BE2C (cell line): ENCODE data around the gene GDF3.
A peak's percentile ranks its signal among the peaks of the same experiment; 100 is the strongest.
"Not testable (repeated sequence)": the region's sequence is repeated elsewhere in the genome, so short reads cannot be mapped to it uniquely, and the experiment has no call there.

Experiments used
- DNase-seq: peaks from one replicate; pipeline ENCODE4 v3.0.0-alpha.2; 2020
- H3K27me3 ChIP-seq: fragments of 250-450 bp; sonication (Bioruptor Pico); 2 replicates; pipeline ENCODE4 v1.5.1; 2020; ENCODE audit warnings: mild to moderate bottlenecking
- H3K36me3 ChIP-seq: fragments of 250-450 bp; sonication (Bioruptor Pico); 2 replicates; pipeline ENCODE4 v1.5.1; 2020; ENCODE audit warnings: mild to moderate bottlenecking
- H3K4me1 ChIP-seq: fragments of 250-450 bp; sonication (Bioruptor Pico); 2 replicates; pipeline ENCODE4 v1.5.1; 2020
- H3K4me3 ChIP-seq: 2 replicates; pipeline ENCODE4 v1.5.1; 2011; ENCODE audit warnings: low read depth, low read length
- H3K9me3 ChIP-seq: fragments of 250-450 bp; sonication (Bioruptor Pico); 2 replicates; pipeline ENCODE4 v1.5.1; 2020
- TF ChIP-seq, protein P1 (sequence below): IDR thresholded peaks from 2 replicates; pipeline ENCODE4 v1.5.1; 2012; ENCODE audit warnings: mild to moderate bottlenecking, low read depth, low read length

The GDF3 gene

DNA sequence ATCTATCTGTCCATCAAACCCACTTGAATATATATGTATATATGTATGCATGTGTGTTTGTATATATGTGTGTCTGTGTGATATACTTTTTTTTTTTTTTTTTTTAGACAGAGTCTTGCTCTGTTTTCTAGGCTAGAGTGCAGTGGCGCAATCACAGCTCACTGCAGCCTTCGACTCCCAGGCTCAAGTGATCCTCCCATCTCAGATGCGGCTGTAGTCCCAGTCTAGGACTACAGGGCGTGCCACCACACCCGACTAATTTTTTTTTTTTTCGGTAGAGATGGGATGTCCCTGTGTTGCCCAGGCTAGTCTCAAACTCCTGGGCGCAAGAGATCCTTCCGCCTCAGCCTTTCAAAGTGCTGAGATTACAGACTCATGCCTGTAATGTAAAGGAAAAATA is 16.8 kb downstream of the GDF3 start:
- no peak for DNase-seq
- H3K36me3 ChIP-seq: no peaks in the 10 kb centered on the region
- TF ChIP-seq, protein P1, sequence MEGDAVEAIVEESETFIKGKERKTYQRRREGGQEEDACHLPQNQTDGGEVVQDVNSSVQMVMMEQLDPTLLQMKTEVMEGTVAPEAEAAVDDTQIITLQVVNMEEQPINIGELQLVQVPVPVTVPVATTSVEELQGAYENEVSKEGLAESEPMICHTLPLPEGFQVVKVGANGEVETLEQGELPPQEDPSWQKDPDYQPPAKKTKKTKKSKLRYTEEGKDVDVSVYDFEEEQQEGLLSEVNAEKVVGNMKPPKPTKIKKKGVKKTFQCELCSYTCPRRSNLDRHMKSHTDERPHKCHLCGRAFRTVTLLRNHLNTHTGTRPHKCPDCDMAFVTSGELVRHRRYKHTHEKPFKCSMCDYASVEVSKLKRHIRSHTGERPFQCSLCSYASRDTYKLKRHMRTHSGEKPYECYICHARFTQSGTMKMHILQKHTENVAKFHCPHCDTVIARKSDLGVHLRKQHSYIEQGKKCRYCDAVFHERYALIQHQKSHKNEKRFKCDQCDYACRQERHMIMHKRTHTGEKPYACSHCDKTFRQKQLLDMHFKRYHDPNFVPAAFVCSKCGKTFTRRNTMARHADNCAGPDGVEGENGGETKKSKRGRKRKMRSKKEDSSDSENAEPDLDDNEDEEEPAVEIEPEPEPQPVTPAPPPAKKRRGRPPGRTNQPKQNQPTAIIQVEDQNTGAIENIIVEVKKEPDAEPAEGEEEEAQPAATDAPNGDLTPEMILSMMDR: no peak
- H3K4me3 ChIP-seq: no peak overlapping the region
- H3K27me3 ChIP-seq: peaks cover 7% of the 10 kb centered on the region; the same call in 1 of the 2 replicates
- H3K9me3 ChIP-seq: no peaks in the 10 kb centered on the region
- no peaks in the 10 kb centered on the region for H3K4me1 ChIP-seq

DNA sequence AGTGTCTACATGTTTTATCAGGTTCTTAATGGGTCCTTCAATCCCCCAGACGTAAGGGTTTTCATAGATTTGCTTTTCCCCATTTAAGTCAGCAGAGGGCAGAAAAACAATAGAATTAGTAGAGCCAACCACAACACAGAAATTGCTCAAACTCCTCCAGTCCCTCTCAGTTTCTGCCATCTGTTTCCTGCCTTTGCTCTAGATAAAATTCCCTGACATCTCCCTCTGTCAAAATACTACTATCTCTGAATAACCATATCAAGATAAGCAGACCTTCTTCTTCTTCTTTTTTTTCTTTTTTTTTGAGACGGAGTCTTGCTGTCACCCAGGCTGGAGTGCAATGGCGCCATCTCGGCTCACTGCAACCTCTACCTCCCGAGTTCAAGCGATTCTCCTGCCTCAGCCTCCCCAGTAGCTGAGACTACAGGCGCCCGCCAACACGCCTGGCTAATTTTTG is 18.1 kb downstream of the GDF3 start:
- TF ChIP-seq, protein P1: peak; percentile 55
- not testable (repeated sequence) for H3K36me3 ChIP-seq, H3K9me3 ChIP-seq, DNase-seq, H3K4me3 ChIP-seq, H3K27me3 ChIP-seq, H3K4me1 ChIP-seq

DNA sequence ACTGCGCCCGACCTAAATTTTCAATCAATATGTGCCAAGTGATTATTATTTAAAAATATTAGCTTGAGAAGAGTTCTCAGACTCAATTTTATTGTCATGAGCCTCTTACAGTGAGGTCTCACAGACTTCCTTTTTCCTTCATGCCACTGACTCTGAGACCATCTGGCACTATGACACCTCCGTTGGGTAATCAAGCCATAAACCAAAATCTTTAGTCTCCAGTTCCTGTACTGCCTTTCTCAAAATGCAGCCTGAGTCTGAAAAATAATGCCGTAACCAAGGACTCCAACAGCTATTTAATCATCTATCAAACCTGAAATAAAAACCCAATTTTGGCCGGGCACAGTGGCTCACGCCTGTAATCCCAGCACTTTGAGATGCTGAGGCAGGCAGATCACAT is 20.1 kb downstream of the GDF3 start:
- not testable (repeated sequence) for H3K9me3 ChIP-seq, H3K4me3 ChIP-seq, DNase-seq, H3K27me3 ChIP-seq, H3K36me3 ChIP-seq, H3K4me1 ChIP-seq

DNA sequence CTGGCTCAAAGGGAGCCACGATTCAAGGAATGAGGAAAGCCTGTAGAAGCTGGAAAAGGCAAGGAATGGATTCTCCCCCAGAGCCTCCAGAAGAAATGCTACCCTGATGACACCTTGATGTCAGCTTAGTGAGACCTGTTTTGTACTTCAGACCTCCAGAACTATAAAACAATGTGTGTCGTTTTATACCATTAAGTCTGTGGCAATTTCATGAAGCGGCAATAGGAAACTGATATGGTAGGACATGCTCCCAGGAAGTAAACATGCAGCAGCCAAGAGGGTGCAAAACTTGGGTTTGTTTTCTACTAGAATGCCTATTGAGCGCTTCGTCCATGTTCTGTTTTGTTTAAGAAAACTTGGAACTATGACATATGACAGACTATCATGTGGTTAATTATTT is 27.4 kb downstream of the GDF3 start:
- TF ChIP-seq, protein P1: no peak

DNA sequence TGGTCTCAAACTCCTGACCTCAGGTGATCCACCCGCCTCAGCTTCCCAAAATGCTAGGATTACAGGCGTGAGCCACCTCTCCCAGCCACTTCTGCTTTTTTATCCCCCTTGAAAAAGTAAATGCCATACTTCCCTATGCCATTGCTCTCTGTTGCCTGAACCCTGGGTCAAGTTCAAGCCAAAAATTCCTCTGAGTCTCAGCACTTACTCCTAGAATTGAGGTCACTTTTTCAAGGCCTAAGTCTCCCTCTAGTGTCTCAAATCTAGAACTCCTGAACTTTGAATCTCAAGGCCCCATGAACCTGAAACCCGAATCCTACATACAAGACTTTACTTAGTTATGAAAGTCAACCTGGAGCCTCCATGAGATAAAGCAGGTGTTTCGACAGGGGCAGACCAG is 28.4 kb downstream of the GDF3 start:
- Histone ChIP-seq H3K9me3 (no peaks in the 10 kb centered on the region), H3K4me3 (no peak overlapping the region), H3K4me1 (no peaks in the 10 kb centered on the region), H3K36me3 (no peaks in the 10 kb centered on the region), H3K27me3 (no peaks in the 10 kb centered on the region)
- no peak for DNase-seq
- TF ChIP-seq, protein P1: peak; percentile 25; the same call in 1 of the 2 replicates

More for the DNA sequence above, 27.4 kb downstream of the GDF3 start:
- no peaks in the 10 kb centered on the region for H3K9me3 ChIP-seq
- H3K4me1 ChIP-seq: no peaks in the 10 kb centered on the region
- H3K4me3 ChIP-seq: no peak overlapping the region
- DNase-seq: no peak
- no peaks in the 10 kb centered on the region for H3K36me3 ChIP-seq
- no peaks in the 10 kb centered on the region for H3K27me3 ChIP-seq

DNA sequence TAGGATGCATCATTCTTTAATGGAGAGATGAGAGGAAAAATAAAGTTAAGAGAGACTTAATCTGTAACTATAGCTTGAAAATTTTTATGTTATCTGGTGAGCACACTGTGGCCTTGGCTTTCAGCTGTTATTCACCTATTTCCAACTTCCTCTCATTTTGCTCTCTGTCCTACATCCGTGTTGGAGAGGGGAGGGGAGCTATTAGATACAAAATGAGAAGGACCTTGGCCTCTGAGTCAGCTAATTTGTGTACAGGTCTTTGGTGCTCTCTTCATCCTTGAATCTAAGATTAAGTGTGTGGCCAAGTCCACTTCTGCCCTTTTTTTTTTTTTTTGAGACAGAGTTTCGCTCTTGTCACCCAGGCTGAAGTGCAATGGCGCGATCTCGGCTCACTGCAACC is 29.0 kb downstream of the GDF3 start:
- Histone ChIP-seq H3K4me1 (no peaks in the 10 kb centered on the region), H3K36me3 (no peaks in the 10 kb centered on the region), H3K27me3 (no peaks in the 10 kb centered on the region), H3K9me3 (no peaks in the 10 kb centered on the region), H3K4me3 (no peak overlapping the region)
- TF ChIP-seq, protein P1: no peak
- DNase-seq: no peak

DNA sequence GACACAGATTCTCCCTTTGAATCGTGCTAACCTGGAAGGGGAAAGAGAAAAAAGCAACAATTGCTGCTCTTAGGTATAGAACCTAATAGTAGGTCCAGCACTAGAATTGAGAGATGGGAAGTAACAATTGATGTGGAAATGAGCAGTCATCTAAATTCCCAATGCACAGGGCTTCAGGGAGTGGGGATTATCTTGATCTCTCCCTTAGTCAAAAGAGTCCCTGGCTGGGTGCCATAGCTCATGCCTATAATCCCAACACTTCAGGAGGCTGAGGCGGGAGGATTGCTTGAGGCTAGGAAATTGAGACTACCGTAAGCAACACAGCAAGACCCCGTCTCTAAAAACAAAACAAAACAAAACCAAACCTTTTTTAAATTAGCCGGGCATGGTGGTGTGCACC is 33.8 kb downstream of the GDF3 start:
- H3K36me3 ChIP-seq: no peaks in the 10 kb centered on the region
- DNase-seq: no peak
- H3K27me3 ChIP-seq: no peaks in the 10 kb centered on the region
- H3K4me1 ChIP-seq: no peaks in the 10 kb centered on the region
- TF ChIP-seq, protein P1: no peak
- no peak overlapping the region for H3K4me3 ChIP-seq
- no peaks in the 10 kb centered on the region for H3K9me3 ChIP-seq
